ENCODE data around the gene KIF4A.

KIF4A gene

GRCh38 chrX:70410921-70411320 lies 121.0 kb downstream of the KIF4A start:
- TF ChIP-seq CTCF (conservative IDR thresholded peaks at IDR 0.05; ENCODE audit: low read depth, low read length) = no peak
- Histone ChIP-seq H3K79me2 (ENCODE audit: insufficient read depth, low read depth) (no peaks in the 10 kb centered on the region), H3K4me1 (ENCODE audit: low read depth, poor library complexity, severe bottlenecking) (no peaks in the 10 kb centered on the region), H3K4me3 (IDR thresholded peaks at IDR 0.05; ENCODE audit: insufficient read depth, low read depth, low read length) (no peak overlapping the region), H3K9ac (no peak overlapping the region), H3K36me3 (ENCODE audit: insufficient read depth) (no peaks in the 10 kb centered on the region), H3K4me2 (no peak overlapping the region), H2AFZ (ENCODE audit: low read depth) (no peak overlapping the region), H3K27me3 (ENCODE audit: insufficient read depth, low read depth) (no peaks in the 10 kb centered on the region), H4K20me1 (ENCODE audit: insufficient read depth) (no peaks in the 10 kb centered on the region), H3K27ac (no peak overlapping the region)

- no peaks in the 10 kb centered on the region for H4K20me1 ChIP-seq (ENCODE audit: insufficient read depth)
- H3K4me2 ChIP-seq = no peak overlapping the region
- no peaks in the 10 kb centered on the region for H3K27me3 ChIP-seq (ENCODE audit: insufficient read depth, low read depth)
- no peak for TF ChIP-seq CTCF (conservative IDR thresholded peaks at IDR 0.05; ENCODE audit: low read depth, low read length)
- no peak overlapping the region for H2AFZ ChIP-seq (ENCODE audit: low read depth)
- no peak overlapping the region for H3K27ac ChIP-seq
- no peaks in the 10 kb centered on the region for H3K79me2 ChIP-seq (ENCODE audit: insufficient read depth, low read depth)
- no peaks in the 10 kb centered on the region for H3K4me1 ChIP-seq (ENCODE audit: low read depth, poor library complexity, severe bottlenecking)
- H3K36me3 ChIP-seq (ENCODE audit: insufficient read depth) = no peaks in the 10 kb centered on the region
- no peak overlapping the region for H3K9ac ChIP-seq
- no peak overlapping the region for H3K4me3 ChIP-seq (IDR thresholded peaks at IDR 0.05; ENCODE audit: insufficient read depth, low read depth, low read length)
Measured at GRCh38 chrX:70411475-70411874, 121.6 kb downstream of the KIF4A start.

- H4K20me1 ChIP-seq (ENCODE audit: insufficient read depth) = no peaks in the 10 kb centered on the region
- H2AFZ ChIP-seq (ENCODE audit: low read depth) = no peak overlapping the region
- H3K9ac ChIP-seq = no peak overlapping the region
- H3K27ac ChIP-seq = no peak overlapping the region
- H3K27me3 ChIP-seq (ENCODE audit: insufficient read depth, low read depth) = no peaks in the 10 kb centered on the region
- no peak for TF ChIP-seq CTCF (conservative IDR thresholded peaks at IDR 0.05; ENCODE audit: low read depth, low read length)
- H3K4me2 ChIP-seq = no peak overlapping the region
- H3K36me3 ChIP-seq (ENCODE audit: insufficient read depth) = no peaks in the 10 kb centered on the region
- no peak overlapping the region for H3K4me3 ChIP-seq (IDR thresholded peaks at IDR 0.05; ENCODE audit: insufficient read depth, low read depth, low read length)
- no peaks in the 10 kb centered on the region for H3K4me1 ChIP-seq (ENCODE audit: low read depth, poor library complexity, severe bottlenecking)
- H3K79me2 ChIP-seq (ENCODE audit: insufficient read depth, low read depth) = no peaks in the 10 kb centered on the region
Measured at GRCh38 chrX:70421618-70422017, 131.7 kb downstream of the KIF4A start.

GRCh38 chrX:70422851-70423341 lies 133.0 kb downstream of the KIF4A start, which contains the start of gene GDPD2:
GDPD2 (plus strand) TSS chrX:70423314; CDS start chrX:70424985, 1,671 bp downstream.
- Histone ChIP-seq H3K27ac (no peak within 1 kb of the TSS), H3K4me3 (IDR thresholded peaks at IDR 0.05; ENCODE audit: insufficient read depth, low read depth, low read length) (no peak within 1 kb of the TSS), H4K20me1 (ENCODE audit: insufficient read depth) (no peaks in the 10 kb centered on the region), H3K4me2 (no peak within 1 kb of the TSS), H3K36me3 (ENCODE audit: insufficient read depth) (no peaks in the 10 kb centered on the region), H3K27me3 (ENCODE audit: insufficient read depth, low read depth) (no peaks in the 10 kb centered on the region), H3K4me1 (ENCODE audit: low read depth, poor library complexity, severe bottlenecking) (no peaks in the 10 kb centered on the region), H3K9ac (no peak within 1 kb of the TSS), H3K79me2 (ENCODE audit: insufficient read depth, low read depth) (no peaks in the 10 kb centered on the region), H2AFZ (ENCODE audit: low read depth) (no peak within 1 kb of the TSS)
- TF ChIP-seq CTCF (conservative IDR thresholded peaks at IDR 0.05; ENCODE audit: low read depth, low read length) = no peak; the same call in 1 of the 2 replicates

Measured in KMS-11 (cell line).